ENCODE data around the gene INPP4B. TPM values are rescaled to one million over a fixed set of nuclear protein-coding genes. Genes with fewer than 3 reads are reported as not detected.

The INPP4B gene
- total RNA-seq, 1 experiment from 2014 or later, result 0.07 TPM

DNA sequence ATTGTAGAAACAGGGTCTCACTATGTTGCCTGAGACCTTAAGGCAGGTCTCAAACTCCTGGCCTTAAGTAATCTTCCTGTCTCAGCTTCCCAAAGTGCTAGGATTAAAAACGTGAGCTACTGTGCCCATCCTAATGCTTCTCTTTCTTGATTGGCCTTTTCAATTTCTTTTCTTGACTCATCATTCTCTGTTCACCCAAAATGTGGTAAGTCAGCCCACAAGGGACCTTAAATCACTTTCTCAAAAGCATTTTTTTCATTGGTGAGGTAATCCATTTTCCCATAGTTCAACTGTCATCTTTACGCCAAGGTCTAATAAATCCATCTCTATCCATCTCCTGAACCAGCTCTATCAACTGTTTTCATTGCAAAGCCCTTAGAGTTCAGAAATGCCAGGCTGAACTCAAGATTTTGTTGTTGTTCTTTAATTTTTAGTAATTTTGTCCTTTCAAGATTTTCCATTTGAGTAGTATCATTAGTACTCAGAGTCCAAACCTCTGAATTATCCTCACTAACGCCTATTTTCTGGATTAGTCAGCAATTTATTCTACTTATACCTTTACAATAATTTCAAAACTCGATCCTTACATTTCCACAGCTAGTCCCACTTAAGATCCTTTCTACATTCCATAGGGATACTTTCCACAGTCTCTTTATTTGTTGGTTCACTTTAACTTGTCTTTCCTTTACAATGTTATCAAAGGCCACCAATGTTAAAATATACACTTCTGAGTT, 681.2 kb downstream of the INPP4B start:
- H2BK5ac ChIP-seq (ENCODE audit: insufficient read length, low read length), result no peak overlapping the region
- H3K4me1 ChIP-seq (ENCODE audit: insufficient read depth, low read length), result no peaks in the 10 kb centered on the region
- no peak overlapping the region for H3K4ac ChIP-seq (ENCODE audit: low read depth, low read length)
- no peak overlapping the region for H3K23ac ChIP-seq (ENCODE audit: insufficient read length, low read depth, low read length)
- H2AFZ ChIP-seq (ENCODE audit: low read length), result no peak overlapping the region
- no peak overlapping the region for H2BK120ac ChIP-seq (ENCODE audit: low read depth, low read length, poor library complexity, severe bottlenecking)
- no peaks in the 10 kb centered on the region for H3K27me3 Mint-ChIP-seq (ENCODE audit: low read depth)
- H3K27ac Mint-ChIP-seq, result no peak overlapping the region
- no peak overlapping the region for H3K56ac ChIP-seq (ENCODE audit: insufficient read length, low read depth, low read length)
- H3K4me3 Mint-ChIP-seq, result no peak overlapping the region
- no peaks in the 10 kb centered on the region for H3K9me3 ChIP-seq (ENCODE audit: control insufficient read depth, low read depth, low read length)
- no peak overlapping the region for H2AK5ac ChIP-seq (ENCODE audit: insufficient read length, low read length)
- H3K4me2 ChIP-seq (ENCODE audit: insufficient read depth, insufficient read length, low read length), result no peak overlapping the region
- no peak overlapping the region for H3K27ac ChIP-seq (ENCODE audit: insufficient read length, low read depth, low read length)
- no peak overlapping the region for H4K5ac ChIP-seq (ENCODE audit: insufficient read length, low read depth, low read length)
- no peak overlapping the region for H2BK15ac ChIP-seq (ENCODE audit: low read depth, low read length)
- H4K20me1 ChIP-seq (ENCODE audit: control insufficient read depth, insufficient read depth, insufficient read length), result no peaks in the 10 kb centered on the region
- no peaks in the 10 kb centered on the region for H3K4me1 Mint-ChIP-seq
- no peak overlapping the region for H3T11ph ChIP-seq (ENCODE audit: low read length)
- H2BK12ac ChIP-seq (ENCODE audit: insufficient read length, low read depth, low read length), result no peak overlapping the region
- no peak overlapping the region for H3K14ac ChIP-seq (ENCODE audit: insufficient read depth, low read length)
- H3K79me1 ChIP-seq (ENCODE audit: insufficient read depth, low read depth, low read length, poor library complexity, severe bottlenecking), result no peaks in the 10 kb centered on the region
- H3K36me3 Mint-ChIP-seq (ENCODE audit: insufficient read depth in 1 of 3, low read depth in 3 of 3), result no peaks in the 10 kb centered on the region
- H3K18ac ChIP-seq (ENCODE audit: insufficient read length, low read depth, low read length), result no peak overlapping the region
- no peaks in the 10 kb centered on the region for H3K9me3 Mint-ChIP-seq
- H4K8ac ChIP-seq (replicated peaks; ENCODE audit: insufficient read length, low read depth, low read length), result no peak overlapping the region
- 100% methylated on average over 1 of the region's 4 CpGs for WGBS (ENCODE audit: extremely low coverage, insufficient read length, low lambda C conversion rate)
- H3K9ac ChIP-seq (ENCODE audit: extremely low read depth, insufficient read length, low read length), result no peak overlapping the region
- no peak for DNase-seq
- no peak overlapping the region for H4K91ac ChIP-seq (ENCODE audit: insufficient read length, low read depth, low read length)
- H2BK20ac ChIP-seq (ENCODE audit: low read depth, low read length, poor library complexity, severe bottlenecking), result no peak overlapping the region
- TF ChIP-seq CTCF (conservative IDR thresholded peaks at IDR 0.05), result no peak
- no peaks in the 10 kb centered on the region for H3K23me2 ChIP-seq (ENCODE audit: insufficient read length, low read depth, low read length, poor library complexity, severe bottlenecking)
- no peaks in the 10 kb centered on the region for H3K27me3 ChIP-seq (ENCODE audit: insufficient read depth, low read length)
- no peaks in the 10 kb centered on the region for H3K79me2 ChIP-seq (ENCODE audit: insufficient read depth, low read length)

Measured in H9 (cell line).